Erythroblast (primary cell): ENCODE measurements around the gene POLR1A.

Experiments
- GATA1 ChIP-seq: IDR thresholded peaks from 2 replicates; pipeline ENCODE4 v1.6.1; 2011; ENCODE audit warnings: low read depth, mild to moderate bottlenecking, control low read depth, low read length, moderate library complexity
- POLR2A ChIP-seq: IDR thresholded peaks from 2 replicates; pipeline ENCODE4 v1.6.1; 2011; ENCODE audit warnings: mild to moderate bottlenecking, low read length

- TF ChIP-seq POLR2A: no peak
- TF ChIP-seq GATA1: no peak
Observed at GRCh38 chr2:85994897-85995647, 110.6 kb downstream of the POLR1A start.
